ENCODE measurements around the gene CACNG4. TPM values are rescaled to one million over a fixed set of nuclear protein-coding genes. Genes with fewer than 3 reads are reported as not detected.

Gene CACNG4
- total RNA-seq, 1 experiment from 2014 or later, result 6.3 TPM

DNA sequence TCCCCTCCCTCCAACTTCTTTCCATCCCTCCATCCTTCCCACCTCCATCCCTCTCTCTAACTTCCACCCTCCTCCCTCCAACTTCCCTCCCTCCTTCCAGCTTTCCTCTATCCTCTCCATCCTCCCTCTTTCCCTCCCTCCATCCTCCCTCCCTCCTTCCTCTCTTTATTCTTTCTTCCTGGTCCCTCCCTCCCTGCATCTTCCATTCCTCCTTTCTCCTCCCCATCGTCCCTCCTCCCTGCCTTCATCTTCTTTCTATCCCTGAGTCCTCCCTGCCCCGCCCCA is 11.8 kb downstream of the CACNG4 start:
- Mint-ChIP-seq H3K27me3 (ENCODE audit: low read depth) (peaks cover 2% of the 10 kb centered on the region), H3K9me3 (no peaks in the 10 kb centered on the region), H3K36me3 (ENCODE audit: insufficient read depth in 1 of 3, low read depth in 3 of 3) (no peaks in the 10 kb centered on the region), H3K27ac (no peak overlapping the region), H3K4me1 (peaks cover 16 to 26% of the 10 kb centered on the region in 2 experiments), H3K4me3 (no peak overlapping the region)
- no peak for DNase-seq
- H4K91ac ChIP-seq (ENCODE audit: insufficient read length, low read depth, low read length), result no peak overlapping the region
- no peak overlapping the region for H3K4ac ChIP-seq (ENCODE audit: low read depth, low read length)
- no peaks in the 10 kb centered on the region for H3K4me1 ChIP-seq (ENCODE audit: insufficient read depth, low read length)
- H4K8ac ChIP-seq (replicated peaks; ENCODE audit: insufficient read length, low read depth, low read length), result no peak overlapping the region
- H2BK15ac ChIP-seq (ENCODE audit: low read depth, low read length), result no peak overlapping the region
- H3K9me3 ChIP-seq (ENCODE audit: control insufficient read depth, low read depth, low read length), result no peaks in the 10 kb centered on the region
- no CpG with 5 or more reads among the region's 2 CpGs for WGBS (ENCODE audit: extremely low coverage, insufficient read length, low lambda C conversion rate)
- TF ChIP-seq, protein P1, sequence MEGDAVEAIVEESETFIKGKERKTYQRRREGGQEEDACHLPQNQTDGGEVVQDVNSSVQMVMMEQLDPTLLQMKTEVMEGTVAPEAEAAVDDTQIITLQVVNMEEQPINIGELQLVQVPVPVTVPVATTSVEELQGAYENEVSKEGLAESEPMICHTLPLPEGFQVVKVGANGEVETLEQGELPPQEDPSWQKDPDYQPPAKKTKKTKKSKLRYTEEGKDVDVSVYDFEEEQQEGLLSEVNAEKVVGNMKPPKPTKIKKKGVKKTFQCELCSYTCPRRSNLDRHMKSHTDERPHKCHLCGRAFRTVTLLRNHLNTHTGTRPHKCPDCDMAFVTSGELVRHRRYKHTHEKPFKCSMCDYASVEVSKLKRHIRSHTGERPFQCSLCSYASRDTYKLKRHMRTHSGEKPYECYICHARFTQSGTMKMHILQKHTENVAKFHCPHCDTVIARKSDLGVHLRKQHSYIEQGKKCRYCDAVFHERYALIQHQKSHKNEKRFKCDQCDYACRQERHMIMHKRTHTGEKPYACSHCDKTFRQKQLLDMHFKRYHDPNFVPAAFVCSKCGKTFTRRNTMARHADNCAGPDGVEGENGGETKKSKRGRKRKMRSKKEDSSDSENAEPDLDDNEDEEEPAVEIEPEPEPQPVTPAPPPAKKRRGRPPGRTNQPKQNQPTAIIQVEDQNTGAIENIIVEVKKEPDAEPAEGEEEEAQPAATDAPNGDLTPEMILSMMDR (conservative IDR thresholded peaks at IDR 0.05), result no peak
- no peak overlapping the region for H4K5ac ChIP-seq (ENCODE audit: insufficient read length, low read depth, low read length)
- no peak overlapping the region for H3K14ac ChIP-seq (ENCODE audit: insufficient read depth, low read length)
- H3K79me2 ChIP-seq (ENCODE audit: insufficient read depth, low read length), result no peaks in the 10 kb centered on the region
- no peak overlapping the region for H3K23ac ChIP-seq (ENCODE audit: insufficient read length, low read depth, low read length)
- no peaks in the 10 kb centered on the region for H3K79me1 ChIP-seq (ENCODE audit: insufficient read depth, low read depth, low read length, poor library complexity, severe bottlenecking)
- no peak overlapping the region for H2BK20ac ChIP-seq (ENCODE audit: low read depth, low read length, poor library complexity, severe bottlenecking)
- no peak overlapping the region for H3K27ac ChIP-seq (ENCODE audit: insufficient read length, low read depth, low read length)
- no peak overlapping the region for H3T11ph ChIP-seq (ENCODE audit: low read length)
- H4K20me1 ChIP-seq (ENCODE audit: control insufficient read depth, insufficient read depth, insufficient read length), result no peaks in the 10 kb centered on the region
- H3K4me2 ChIP-seq (ENCODE audit: insufficient read depth, insufficient read length, low read length), result no peak overlapping the region
- no peaks in the 10 kb centered on the region for H3K23me2 ChIP-seq (ENCODE audit: insufficient read length, low read depth, low read length, poor library complexity, severe bottlenecking)
- no peak overlapping the region for H3K18ac ChIP-seq (ENCODE audit: insufficient read length, low read depth, low read length)
- H2AFZ ChIP-seq (ENCODE audit: low read length), result no peak overlapping the region
- H2BK12ac ChIP-seq (ENCODE audit: insufficient read length, low read depth, low read length), result no peak overlapping the region
- H3K27me3 ChIP-seq (ENCODE audit: insufficient read depth, low read length), result no peaks in the 10 kb centered on the region
- no peak overlapping the region for H2AK5ac ChIP-seq (ENCODE audit: insufficient read length, low read length)
- no peak overlapping the region for H3K9ac ChIP-seq (ENCODE audit: extremely low read depth, insufficient read length, low read length)
- H2BK5ac ChIP-seq (ENCODE audit: insufficient read length, low read length), result no peak overlapping the region
- no peak overlapping the region for H2BK120ac ChIP-seq (ENCODE audit: low read depth, low read length, poor library complexity, severe bottlenecking)
- no peak overlapping the region for H3K56ac ChIP-seq (ENCODE audit: insufficient read length, low read depth, low read length)

Measured in H9 (cell line).